Smooth muscle cell (in vitro differentiated cells): ENCODE measurements around the gene NENF. TPM values are rescaled to one million over a fixed set of nuclear protein-coding genes. Genes with fewer than 3 reads are reported as not detected.

ENCODE experiments used
- DNase-seq: peaks from one replicate; lab custom pipeline; 2025; ENCODE audit not compliant: unreplicated experiment; lab: John Stamatoyannopoulos, UW
- H2AFZ ChIP-seq: fragments of 200-600 bp; sonication (generic); 2 replicates; pipeline ENCODE4 v1.6.0; 2016; ENCODE audit warnings: antibody characterized with exemption, low read depth, mild to moderate bottlenecking
- H3F3A ChIP-seq: fragments of 200-600 bp; sonication (generic); 2 replicates; pipeline ENCODE4 v1.6.0; 2017; ENCODE audit warnings: antibody characterized with exemption, low read depth
- H3K27ac ChIP-seq: fragments of 200-600 bp; sonication (generic); 2 replicates; pipeline ENCODE4 v1.5.1; 2016; ENCODE audit warnings: low read depth, mild to moderate bottlenecking
- H3K27me3 ChIP-seq: fragments of 200-600 bp; sonication (generic); 2 replicates; pipeline ENCODE4 v1.6.1; 2016; ENCODE audit warnings: low read depth, mild to moderate bottlenecking
- H3K36me3 ChIP-seq: fragments of 200-600 bp; sonication (generic); 2 replicates; pipeline ENCODE4 v1.5.1; 2016; ENCODE audit warnings: low read depth
- H3K4me1 ChIP-seq: fragments of 200-600 bp; sonication (generic); 2 replicates; pipeline ENCODE4 v1.5.1; 2016; ENCODE audit warnings: low read depth
- H3K4me2 ChIP-seq: fragments of 200-600 bp; sonication (generic); 2 replicates; pipeline ENCODE4 v1.6.0; 2016; ENCODE audit warnings: mild to moderate bottlenecking
- H3K4me3 ChIP-seq: fragments of 200-600 bp; sonication (generic); 2 replicates; pipeline ENCODE4 v1.5.1; 2016; ENCODE audit warnings: mild to moderate bottlenecking
- H3K79me2 ChIP-seq: fragments of 200-600 bp; sonication (generic); 2 replicates; pipeline ENCODE4 v1.6.0; 2016; ENCODE audit warnings: low read depth, mild to moderate bottlenecking
- H3K9ac ChIP-seq: fragments of 200-600 bp; sonication (generic); 2 replicates; pipeline ENCODE4 v1.6.0; 2016; ENCODE audit warnings: low read depth
- H3K9me3 ChIP-seq: fragments of 200-600 bp; sonication (generic); replicated peaks from 2 replicates; pipeline ENCODE4 v1.5.1; 2016; ENCODE audit warnings: low read depth
- H4K20me1 ChIP-seq: fragments of 200-600 bp; sonication (generic); 2 replicates; pipeline ENCODE4 v1.6.0; 2016; ENCODE audit warnings: low read depth
- CTCF ChIP-seq: fragments of 200-600 bp; sonication (generic); IDR thresholded peaks from 2 replicates; pipeline ENCODE4 v1.5.1; 2017; ENCODE audit warnings: borderline replicate concordance, mild to moderate bottlenecking, antibody characterized with exemption; ENCODE audit not compliant: insufficient read depth, poor library complexity, severe bottlenecking
- WGBS: methylation state at CpG from one replicate; pipeline ENCODE4 v1.1.7; 2016; ENCODE audit warnings: low lambda C conversion rate; 5-methylcytosine and 5-hydroxymethylcytosine counted together
- polyA plus RNA-seq: library from polyadenylated mRNA; unstranded; fragments of >200 nt; fragmentation: Nextera tagmentation; extraction: Ambion mirVana; gene quantifications from 2 replicates; pipeline ENCODE4 v1.2.1, GENCODE V29; 2016
- total RNA-seq: library from RNA; depleted of rRNA; stranded (reverse); fragments of >200 nt; gene quantifications from 2 replicates; pipeline ENCODE4 v1.2.3, GENCODE V29; 2014

The NENF gene
- total and polyA plus RNA-seq, 2 experiments from 2014 or later = 53.9 to 90.7 TPM

- Histone ChIP-seq H3K9ac (no peak overlapping the region), H3K4me3 (no peak overlapping the region), H4K20me1 (no peaks in the 10 kb centered on the region), H3K4me2 (peak overlapping the region; percentile 58), H3K27me3 (no peaks in the 10 kb centered on the region), H2AFZ (no peak overlapping the region), H3K36me3 (no peaks in the 10 kb centered on the region), H3F3A (no peaks in the 10 kb centered on the region), H3K79me2 (no peaks in the 10 kb centered on the region), H3K4me1 (peaks cover 5% of the 10 kb centered on the region), H3K27ac (peak overlapping the region; percentile 51), H3K9me3 (no peaks in the 10 kb centered on the region)
- 33% methylated on average over 7 of the region's 7 CpGs for WGBS
- TF ChIP-seq CTCF = no peak
- DNase-seq = no peak
These were observed 31.0 kb downstream of the NENF start for GRCh38 chr1:212463565-212464285.

- Histone ChIP-seq H3K4me2 (no peak overlapping the region), H2AFZ (no peak overlapping the region), H3K9me3 (no peaks in the 10 kb centered on the region), H3K9ac (no peak overlapping the region), H3F3A (no peaks in the 10 kb centered on the region), H4K20me1 (no peaks in the 10 kb centered on the region), H3K36me3 (no peaks in the 10 kb centered on the region), H3K4me3 (no peak overlapping the region), H3K79me2 (no peaks in the 10 kb centered on the region), H3K27me3 (no peaks in the 10 kb centered on the region), H3K4me1 (peaks cover 5% of the 10 kb centered on the region), H3K27ac (peak overlapping the region; percentile 14)
- 100% methylated on average over 7 of the region's 7 CpGs for WGBS
- DNase-seq = no peak
- no peak for TF ChIP-seq CTCF
These were observed 32.6 kb downstream of the NENF start for GRCh38 chr1:212465311-212465710.

DNA sequence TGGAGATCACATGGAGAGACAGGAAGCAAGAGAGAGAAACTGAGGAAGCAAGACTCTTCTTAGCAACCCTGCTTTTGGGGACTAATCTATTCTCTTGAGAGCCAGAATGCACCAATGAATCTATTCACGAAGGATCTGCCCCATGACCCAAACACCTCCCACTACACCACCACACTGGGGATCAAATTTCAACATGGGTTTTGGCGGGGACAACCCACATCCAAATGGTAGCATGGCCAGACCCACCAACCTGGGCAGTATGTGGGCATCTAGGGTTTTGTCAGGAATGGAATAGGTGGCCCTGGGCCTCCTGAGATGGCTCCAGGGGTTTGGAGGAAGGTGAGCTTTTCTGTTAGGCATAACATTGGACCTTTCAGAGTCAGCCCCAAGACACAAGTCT, 33.7 kb downstream of the NENF start:
- no peak overlapping the region for H3K4me3 ChIP-seq
- H4K20me1 ChIP-seq = no peaks in the 10 kb centered on the region
- 83% methylated on average over 2 of the region's 2 CpGs for WGBS
- peak overlapping the region; percentile 80 for H3K27ac ChIP-seq
- DNase-seq = no peak
- no peaks in the 10 kb centered on the region for H3K36me3 ChIP-seq
- no peaks in the 10 kb centered on the region for H3K27me3 ChIP-seq
- no peak overlapping the region for H2AFZ ChIP-seq
- H3K4me1 ChIP-seq = peaks cover 5% of the 10 kb centered on the region
- no peak overlapping the region for H3K4me2 ChIP-seq
- H3K9ac ChIP-seq = no peak overlapping the region
- no peaks in the 10 kb centered on the region for H3F3A ChIP-seq
- H3K79me2 ChIP-seq = no peaks in the 10 kb centered on the region
- TF ChIP-seq CTCF = no peak
- H3K9me3 ChIP-seq = no peaks in the 10 kb centered on the region
